ENCODE data around the gene PRR20D. TPM values are rescaled to one million over a fixed set of nuclear protein-coding genes. Genes with fewer than 3 reads are reported as not detected.
"Not testable (repeated sequence)": the region's sequence is repeated elsewhere in the genome, so short reads cannot be mapped to it uniquely, and the experiment has no call there.

The PRR20D gene
- total and polyA plus RNA-seq, 2 of the 8 experiments (the other 6 are each of a cell fraction or from before 2014, with no cell fraction given), result not detected

- WGBS, 2 experiments (ENCODE audit: extremely low coverage in 1 of 2, insufficient coverage in 1 of 2, insufficient read length in 1 of 2, insufficient replicate concordance in 2 of 2, low coverage in 1 of 2, low lambda C conversion rate in 2 of 2, missing lambda C conversion rate in 1 of 2), result 97% methylated on average over 8 of the region's 14 CpGs; no CpG with 5 or more reads in 1 of the 2 experiments
- CTCF ChIA-PET (ENCODE audit: partially characterized antibody); H4K5ac ChIP-seq (ENCODE audit: insufficient read length, low read depth, low read length): not testable (repeated sequence)
Observed at GRCh38 chr13:57148106-57148505, 12.3 kb upstream of the PRR20D start.

GRCh38 chr13:57153761-57154160, 6.7 kb upstream of the PRR20D start, which contains the start of gene PRR20C:
Gene PRR20C (plus strand): TSS chr13:57154061. CDS start chr13:57154448, 387 bp downstream.
- H3K23me2 ChIP-seq (ENCODE audit: low read depth, low read length); H3K79me1 ChIP-seq (ENCODE audit: low read depth, low read length); H3K23ac ChIP-seq (ENCODE audit: insufficient read length); H3K18ac ChIP-seq (ENCODE audit: extremely low read depth, low read length); H2AFZ ChIP-seq (ENCODE audit: low read length); H4K5ac ChIP-seq (ENCODE audit: insufficient read length, low read depth, low read length); H3K79me2 ChIP-seq (ENCODE audit: control insufficient read depth in 1 of 2, insufficient read depth in 2 of 2, low read length in 2 of 2); H3K9me3 ChIP-seq (ENCODE audit: insufficient read depth in 2 of 2, low read depth in 1 of 2, low read length in 1 of 2); H4K91ac ChIP-seq (replicated peaks; ENCODE audit: insufficient read length, low read length); H3K14ac ChIP-seq (ENCODE audit: insufficient read length); H2BK20ac ChIP-seq (ENCODE audit: low read length); H4K8ac ChIP-seq (ENCODE audit: extremely low read depth, insufficient read depth, low read length); H3K4me3 ChIP-seq (ENCODE audit: extremely low read depth in 1 of 4, insufficient read depth in 2 of 4, low read depth in 3 of 4, low read length in 4 of 4); CTCF ChIA-PET (ENCODE audit: partially characterized antibody); H3K36me3 ChIP-seq (ENCODE audit: control insufficient read depth in 2 of 4, insufficient read depth in 4 of 4, low read length in 3 of 4); FAIRE-seq; H2BK12ac ChIP-seq (ENCODE audit: low read depth, low read length); H4K20me1 ChIP-seq (replicated peaks in 1 of 2; ENCODE audit: control insufficient read depth in 1 of 2, insufficient read depth in 2 of 2, low read length in 2 of 2); H3K27ac ChIP-seq (ENCODE audit: low read depth, low read length); H3K9ac ChIP-seq (replicated peaks in 1 of 4; ENCODE audit: extremely low read depth in 1 of 4, low read depth in 3 of 4, low read length in 3 of 4); H3K27me3 ChIP-seq (replicated peaks in 1 of 4; ENCODE audit: control insufficient read depth in 3 of 4, extremely low read depth in 1 of 4, insufficient read depth in 3 of 4, low read length in 3 of 4); H3K4ac ChIP-seq (replicated peaks; ENCODE audit: insufficient read length, low read depth, low read length); H3K56ac ChIP-seq (replicated peaks; ENCODE audit: insufficient read length, low read depth, low read length); H3K4me1 ChIP-seq (replicated peaks in 1 of 4; ENCODE audit: control insufficient read depth in 3 of 4, insufficient read depth in 4 of 4, low read length in 3 of 4); H2BK15ac ChIP-seq (ENCODE audit: low read length); H3K4me2 ChIP-seq (ENCODE audit: insufficient read depth in 1 of 2, low read depth in 2 of 2, low read length in 2 of 2); H2BK120ac ChIP-seq (replicated peaks; ENCODE audit: low read depth, low read length); DNase-seq (ENCODE audit: low read depth in 1 of 2, low spot score in 2 of 2); POLR2A ChIA-PET (ENCODE audit: partially characterized antibody); H2AK5ac ChIP-seq (ENCODE audit: low read depth, low read length); H2BK5ac ChIP-seq (ENCODE audit: low read depth, low read length): not testable (repeated sequence)
- WGBS, 2 experiments (ENCODE audit: extremely low coverage in 1 of 2, insufficient coverage in 1 of 2, insufficient read length in 1 of 2, insufficient replicate concordance in 2 of 2, low coverage in 1 of 2, low lambda C conversion rate in 2 of 2, missing lambda C conversion rate in 1 of 2), result no CpG with 5 or more reads among the region's 22 CpGs

More at GRCh38 chr13:57148106-57148505, 12.3 kb upstream of the PRR20D start:
- H3K4ac ChIP-seq (replicated peaks; ENCODE audit: insufficient read length, low read depth, low read length); H3K23me2 ChIP-seq (ENCODE audit: low read depth, low read length); H3K27me3 ChIP-seq (replicated peaks in 1 of 4; ENCODE audit: control insufficient read depth in 3 of 4, extremely low read depth in 1 of 4, insufficient read depth in 3 of 4, low read length in 3 of 4); DNase-seq (ENCODE audit: low read depth in 1 of 2, low spot score in 2 of 2); H3K4me1 ChIP-seq (replicated peaks in 1 of 4; ENCODE audit: control insufficient read depth in 3 of 4, insufficient read depth in 4 of 4, low read length in 3 of 4); H2BK20ac ChIP-seq (ENCODE audit: low read length); H3K79me1 ChIP-seq (ENCODE audit: low read depth, low read length); H3K56ac ChIP-seq (replicated peaks; ENCODE audit: insufficient read length, low read depth, low read length); FAIRE-seq; H3K79me2 ChIP-seq (ENCODE audit: control insufficient read depth in 1 of 2, insufficient read depth in 2 of 2, low read length in 2 of 2); H3K14ac ChIP-seq (ENCODE audit: insufficient read length); H4K20me1 ChIP-seq (replicated peaks in 1 of 2; ENCODE audit: control insufficient read depth in 1 of 2, insufficient read depth in 2 of 2, low read length in 2 of 2); H3K23ac ChIP-seq (ENCODE audit: insufficient read length); H3K18ac ChIP-seq (ENCODE audit: extremely low read depth, low read length); H2BK15ac ChIP-seq (ENCODE audit: low read length); H4K8ac ChIP-seq (ENCODE audit: extremely low read depth, insufficient read depth, low read length); H3K27ac ChIP-seq (ENCODE audit: low read depth, low read length); H2BK12ac ChIP-seq (ENCODE audit: low read depth, low read length); H4K91ac ChIP-seq (replicated peaks; ENCODE audit: insufficient read length, low read length); H3K9ac ChIP-seq (replicated peaks in 1 of 4; ENCODE audit: extremely low read depth in 1 of 4, low read depth in 3 of 4, low read length in 3 of 4); H3K9me3 ChIP-seq (ENCODE audit: insufficient read depth in 2 of 2, low read depth in 1 of 2, low read length in 1 of 2); H2BK120ac ChIP-seq (replicated peaks; ENCODE audit: low read depth, low read length); H3K4me2 ChIP-seq (ENCODE audit: insufficient read depth in 1 of 2, low read depth in 2 of 2, low read length in 2 of 2); H2AFZ ChIP-seq (ENCODE audit: low read length); H3K36me3 ChIP-seq (ENCODE audit: control insufficient read depth in 2 of 4, insufficient read depth in 4 of 4, low read length in 3 of 4); POLR2A ChIA-PET (ENCODE audit: partially characterized antibody); H3K4me3 ChIP-seq (ENCODE audit: extremely low read depth in 1 of 4, insufficient read depth in 2 of 4, low read depth in 3 of 4, low read length in 4 of 4); H2BK5ac ChIP-seq (ENCODE audit: low read depth, low read length); H2AK5ac ChIP-seq (ENCODE audit: low read depth, low read length): not testable (repeated sequence)
